Adrenal gland (tissue), 5 donors: ENCODE results near the gene TTC39B.

Experiments
- POLR2A ChIP-seq, 2 donors: fragments of 450-650 bp; IDR thresholded peaks; one replicate each; pipeline ENCODE4 v1.6.1; 2017; ENCODE audit warnings: antibody characterized with exemption in 2 of 2, mild to moderate bottlenecking in 2 of 2, moderate library complexity in 1 of 2
- TF ChIP-seq, protein P1 (sequence below), 6 experiments: fragments of 450-650 bp in 4 of 6; fragments of 200-600 bp in 2 of 6; sonication (generic) in 1 of 6; IDR thresholded peaks; 1 replicate in 5 of 6; 2 replicates in 1 of 6; pipeline versions ENCODE4 v1.5.1 to v1.8.0; 2016 to 2021; ENCODE audit warnings: antibody characterized with exemption in 6 of 6, mild to moderate bottlenecking in 2 of 6, moderate library complexity in 1 of 6
- donor health status: DM: no; HTN: no; CAD: no.

DNA sequence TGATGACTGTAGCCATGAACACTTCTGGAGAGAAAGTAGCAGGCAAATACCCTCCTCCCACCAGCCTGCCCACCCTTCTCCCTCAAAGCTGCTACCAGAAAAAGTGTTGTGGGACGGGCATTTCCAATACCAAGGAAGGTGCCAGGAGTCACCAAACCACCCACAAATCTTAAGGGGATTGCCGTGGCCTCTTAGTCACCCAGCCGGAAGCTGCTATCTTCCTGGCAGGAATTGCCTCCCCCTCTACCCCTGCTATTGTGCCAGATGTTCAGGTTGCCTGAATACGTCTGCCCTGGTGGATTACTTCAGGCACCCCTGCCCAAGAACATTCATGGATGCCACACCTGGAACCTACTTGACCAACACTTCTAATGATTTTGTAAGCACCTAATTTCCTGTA, 156.1 kb downstream of the TTC39B start:
- TF ChIP-seq, protein P1, sequence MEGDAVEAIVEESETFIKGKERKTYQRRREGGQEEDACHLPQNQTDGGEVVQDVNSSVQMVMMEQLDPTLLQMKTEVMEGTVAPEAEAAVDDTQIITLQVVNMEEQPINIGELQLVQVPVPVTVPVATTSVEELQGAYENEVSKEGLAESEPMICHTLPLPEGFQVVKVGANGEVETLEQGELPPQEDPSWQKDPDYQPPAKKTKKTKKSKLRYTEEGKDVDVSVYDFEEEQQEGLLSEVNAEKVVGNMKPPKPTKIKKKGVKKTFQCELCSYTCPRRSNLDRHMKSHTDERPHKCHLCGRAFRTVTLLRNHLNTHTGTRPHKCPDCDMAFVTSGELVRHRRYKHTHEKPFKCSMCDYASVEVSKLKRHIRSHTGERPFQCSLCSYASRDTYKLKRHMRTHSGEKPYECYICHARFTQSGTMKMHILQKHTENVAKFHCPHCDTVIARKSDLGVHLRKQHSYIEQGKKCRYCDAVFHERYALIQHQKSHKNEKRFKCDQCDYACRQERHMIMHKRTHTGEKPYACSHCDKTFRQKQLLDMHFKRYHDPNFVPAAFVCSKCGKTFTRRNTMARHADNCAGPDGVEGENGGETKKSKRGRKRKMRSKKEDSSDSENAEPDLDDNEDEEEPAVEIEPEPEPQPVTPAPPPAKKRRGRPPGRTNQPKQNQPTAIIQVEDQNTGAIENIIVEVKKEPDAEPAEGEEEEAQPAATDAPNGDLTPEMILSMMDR (IDR thresholded peaks at IDR 0.05), result no peak
- TF ChIP-seq POLR2A (IDR thresholded peaks at IDR 0.05), result no peak
